Sigmoid colon (tissue), 7 donors: Measurements from ENCODE around the gene RAI14. TPM values are rescaled to one million over a fixed set of nuclear protein-coding genes. Genes with fewer than 3 reads are reported as not detected.
A peak's percentile ranks its signal among the peaks of the same experiment; 100 is the strongest.

Experiments used
- DNase-seq: peaks from one replicate; pipeline ENCODE4 v3.0.0-alpha.2; 2019
- H3K27ac ChIP-seq, 4 donors: fragments of 200-600 bp; sonication (generic); one replicate each; pipeline ENCODE4 v1.5.1; 2016 to 2019; ENCODE audit warnings: mild to moderate bottlenecking in 1 of 4
- H3K27me3 ChIP-seq, 3 donors: fragments of 200-600 bp; sonication (generic); one replicate each; pipeline ENCODE4 v1.5.1; 2019; ENCODE audit warnings: mild to moderate bottlenecking in 1 of 3
- H3K36me3 ChIP-seq, 4 donors: fragments of 200-600 bp; sonication (generic); one replicate each; pipeline ENCODE4 v1.5.1; 2016 to 2019
- H3K4me1 ChIP-seq, 4 donors: fragments of 200-600 bp; sonication (generic); one replicate each; pipeline ENCODE4 v1.5.1; 2017 to 2019
- H3K4me3 ChIP-seq, 4 donors: fragments of 200-600 bp; sonication (generic); one replicate each; pipeline ENCODE4 v1.5.1; 2017 to 2019; ENCODE audit warnings: mild to moderate bottlenecking in 2 of 4, moderate library complexity in 1 of 4
- H3K9me3 ChIP-seq, 4 donors: fragments of 200-600 bp in 3 of 4; sonication (generic) in 3 of 4; one replicate each; pipeline versions ENCODE4 v1.5.1 to v1.6.1; 2013 to 2019
- CTCF ChIP-seq, 4 experiments: fragments of 450-650 bp in 3 of 4; fragments of 200-600 bp in 1 of 4; IDR thresholded peaks; one replicate each; pipeline ENCODE4 v1.5.1; 2016 to 2019; ENCODE audit warnings: antibody characterized with exemption in 4 of 4, mild to moderate bottlenecking in 3 of 4, moderate library complexity in 2 of 4
- EP300 ChIP-seq, 4 donors: sonication (generic); formaldehyde crosslinking; IDR thresholded peaks; one replicate each; pipeline ENCODE4 v1.6.1; 2017; ENCODE audit warnings: antibody characterized with exemption in 4 of 4
- POLR2A ChIP-seq, 2 donors: fragments of 450-650 bp; IDR thresholded peaks; one replicate each; pipeline ENCODE4 v1.6.1; 2016; ENCODE audit warnings: antibody characterized with exemption in 2 of 2, mild to moderate bottlenecking in 2 of 2, moderate library complexity in 2 of 2
- POLR2AphosphoS5 ChIP-seq, 4 donors: sonication (generic); formaldehyde crosslinking; IDR thresholded peaks; one replicate each; pipeline ENCODE4 v1.6.1; 2017; ENCODE audit warnings: antibody characterized with exemption in 4 of 4
- WGBS, 2 donors: extraction: QIAGEN DNeasy Blood & Tissue Kit; methylation state at CpG; one replicate each; pipeline ENCODE4 v1.1.7; 2013; 5-methylcytosine and 5-hydroxymethylcytosine counted together
- intact Hi-C: fragments of 100-400 bp; cut with DNase I; formaldehyde crosslinking; loops from one replicate; pipeline ENCODE4 v1.15.1; 2023
- polyA plus RNA-seq, 3 donors: library from polyadenylated mRNA; stranded (reverse); fragments of 200-250 nt; gene quantifications; one replicate each; pipeline ENCODE4 v1.2.3, GENCODE V29; 2013
- total RNA-seq, 4 donors: library from RNA; depleted of rRNA; stranded (reverse); fragments of >200 nt; gene quantifications; one replicate each; pipeline ENCODE4 v1.1.0, GENCODE V29; 2016
- donor health status: healthy with polysubstance abuse.
- donor health status: Bipolar disorder and iron deficiency.
- donor health status: healthy.

Gene RAI14
- total and polyA plus RNA-seq, 7 donors = 6.7 to 89.5 (median 23.4) TPM

DNA sequence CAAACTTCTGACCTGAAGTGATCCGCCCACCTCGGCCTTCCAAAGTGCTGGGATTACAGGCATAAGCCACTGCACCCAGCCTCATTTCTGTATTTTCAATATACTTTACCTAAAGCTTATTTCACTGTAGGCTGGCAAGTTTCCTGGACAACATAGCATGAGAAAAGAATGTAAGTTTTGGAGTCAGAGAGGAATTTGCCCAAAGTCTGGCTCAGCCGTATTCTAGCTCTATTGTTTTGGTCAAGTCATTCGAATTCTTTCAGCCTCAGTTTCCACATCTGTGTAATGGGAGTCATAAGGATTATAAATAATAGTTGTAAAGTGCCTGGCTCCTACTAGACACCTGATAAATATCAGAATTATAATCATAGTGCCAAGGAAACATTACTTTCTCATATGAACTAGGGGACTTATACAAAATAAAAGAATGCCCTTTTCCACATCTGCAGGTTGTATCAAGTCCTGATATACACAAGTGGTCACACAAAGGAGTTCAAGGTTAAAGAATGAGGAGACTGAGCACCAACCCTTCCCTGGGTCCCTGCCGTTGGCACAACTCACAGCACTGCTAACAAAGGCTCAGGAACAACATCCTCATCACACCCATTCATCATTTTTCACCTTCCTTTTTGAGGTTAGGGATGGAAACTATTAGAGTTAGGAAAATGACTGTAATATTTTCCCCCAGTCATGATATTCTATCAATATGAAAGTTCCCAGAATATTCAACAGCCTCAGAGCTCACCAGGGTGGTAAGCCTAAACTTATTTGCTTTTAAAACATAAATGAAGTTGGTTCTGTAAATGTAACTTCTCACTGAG is 34.6 kb upstream of the RAI14 start:
- no peaks in the 10 kb centered on the region for H3K9me3 ChIP-seq
- DNase-seq = no peak
- WGBS, 2 donors = 78 to 84% methylated on average over 5 of the region's 5 CpGs
- peaks cover 0 to 12% (median 4%) of the 10 kb centered on the region in 4 donors for H3K4me1 ChIP-seq
- intact Hi-C loops = no loop called here
- H3K27me3 ChIP-seq = no peaks in the 10 kb centered on the region
- peak overlapping the region in 2 of 4 donors; percentile 25 to 51 for H3K27ac ChIP-seq
- H3K4me3 ChIP-seq = no peak overlapping the region
- H3K36me3 ChIP-seq = no peaks in the 10 kb centered on the region
- TF ChIP-seq POLR2AphosphoS5 (IDR thresholded peaks at IDR 0.05) (no peak), POLR2A (IDR thresholded peaks at IDR 0.05) (no peak), CTCF (IDR thresholded peaks at IDR 0.05) (no peak), EP300 (IDR thresholded peaks at IDR 0.05) (no peak)

- Histone ChIP-seq H3K9me3 (no peaks in the 10 kb centered on the region), H3K4me3 (no peak overlapping the region), H3K27me3 (no peaks in the 10 kb centered on the region), H3K36me3 (no peaks in the 10 kb centered on the region), H3K27ac (peak overlapping the region in 2 of 4 donors; percentile 25 to 51), H3K4me1 (peaks cover 0 to 12% (median 4%) of the 10 kb centered on the region in 4 donors)
- no peak for TF ChIP-seq EP300 (IDR thresholded peaks at IDR 0.05)
- TF ChIP-seq POLR2AphosphoS5 (IDR thresholded peaks at IDR 0.05) = no peak
- no peak for TF ChIP-seq CTCF (IDR thresholded peaks at IDR 0.05)
- TF ChIP-seq POLR2A (IDR thresholded peaks at IDR 0.05) = no peak
- DNase-seq = no peak
- intact Hi-C loops = no loop called here
- WGBS, 2 donors = 66 to 88% methylated on average over 1 of the region's 1 CpG
Observed at GRCh38 chr5:34622098-34622400, 34.1 kb upstream of the RAI14 start.

DNA sequence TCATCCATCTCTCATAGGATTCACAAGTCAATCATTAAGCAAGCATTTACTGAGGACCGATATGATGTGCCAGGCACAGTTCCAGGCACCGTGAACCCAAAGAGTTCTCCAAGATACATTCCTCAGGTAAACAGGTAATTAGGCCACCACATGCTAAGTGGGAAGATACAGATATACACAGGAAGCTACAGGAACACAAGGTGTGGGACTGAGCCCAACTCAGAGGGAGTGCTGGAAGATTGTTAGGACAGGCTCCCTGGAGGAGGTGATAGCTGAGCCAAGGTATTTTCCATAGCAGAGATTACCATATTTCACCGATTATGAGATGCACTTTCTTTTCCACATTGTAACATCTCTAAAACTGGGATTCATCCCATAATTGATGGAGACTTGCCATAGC is 31.4 kb upstream of the RAI14 start:
- no peak for DNase-seq
- no peak for TF ChIP-seq EP300 (IDR thresholded peaks at IDR 0.05)
- Histone ChIP-seq H3K27me3 (no peaks in the 10 kb centered on the region), H3K4me1 (peaks cover 0 to 12% (median 4%) of the 10 kb centered on the region in 4 donors), H3K4me3 (no peak overlapping the region), H3K9me3 (no peaks in the 10 kb centered on the region), H3K27ac (no peak overlapping the region), H3K36me3 (no peaks in the 10 kb centered on the region)
- WGBS, 2 donors = 54 to 79% methylated on average over 3 of the region's 3 CpGs
- intact Hi-C loops = no loop called here

DNA sequence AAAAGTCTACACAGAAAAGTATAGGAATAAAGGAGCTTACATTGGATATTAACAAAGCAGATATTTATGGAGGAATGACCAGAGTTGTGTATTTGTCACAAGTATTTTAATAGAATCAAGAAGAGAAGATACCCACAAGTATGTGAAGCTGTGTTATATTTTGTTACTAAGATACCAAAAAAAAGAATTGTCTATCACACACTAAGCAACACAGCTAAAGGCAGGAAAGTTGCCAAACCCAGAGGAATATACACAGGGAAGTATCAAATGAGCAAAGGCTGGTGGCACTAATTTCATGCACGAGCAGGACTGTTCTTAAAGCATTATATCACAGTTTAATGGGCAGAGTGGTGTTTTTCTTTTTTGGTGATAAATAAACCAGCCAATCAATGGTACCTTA is 30.9 kb upstream of the RAI14 start:
- H3K4me3 ChIP-seq = no peak overlapping the region
- DNase-seq = no peak
- H3K9me3 ChIP-seq = no peaks in the 10 kb centered on the region
- peaks cover 0 to 12% (median 4%) of the 10 kb centered on the region in 4 donors for H3K4me1 ChIP-seq
- no peak overlapping the region for H3K27ac ChIP-seq
- no peak for TF ChIP-seq POLR2A (IDR thresholded peaks at IDR 0.05)
- TF ChIP-seq POLR2AphosphoS5 (IDR thresholded peaks at IDR 0.05) = no peak
- no peak for TF ChIP-seq CTCF (IDR thresholded peaks at IDR 0.05)
- TF ChIP-seq EP300 (IDR thresholded peaks at IDR 0.05) = no peak
- 66 to 86% methylated on average over 1 of the region's 1 CpG for WGBS, 2 donors
- intact Hi-C loops = no loop called here
- no peaks in the 10 kb centered on the region for H3K27me3 ChIP-seq
- H3K36me3 ChIP-seq = no peaks in the 10 kb centered on the region

GRCh38 chr5:34626036-34626435 is 30.1 kb upstream of the RAI14 start:
- TF ChIP-seq EP300 (IDR thresholded peaks at IDR 0.05) (no peak), POLR2A (IDR thresholded peaks at IDR 0.05) (no peak), POLR2AphosphoS5 (IDR thresholded peaks at IDR 0.05) (no peak), CTCF (IDR thresholded peaks at IDR 0.05) (no peak)
- WGBS, 2 donors = 57 to 71% methylated on average over 6 of the region's 6 CpGs
- H3K27me3 ChIP-seq = no peaks in the 10 kb centered on the region
- H3K9me3 ChIP-seq = peaks cover 0 to 2% (median under 1%) of the 10 kb centered on the region in 4 donors
- intact Hi-C loops = no loop called here
- H3K36me3 ChIP-seq = no peaks in the 10 kb centered on the region
- no peak overlapping the region for H3K4me3 ChIP-seq
- no peak overlapping the region for H3K27ac ChIP-seq
- DNase-seq = no peak
- H3K4me1 ChIP-seq = peaks cover 0 to 12% (median 4%) of the 10 kb centered on the region in 4 donors
